GM18517 (cell line): ENCODE data around the gene RESP18.

Source experiments
- ATAC-seq: cut with Tn5 transposase; IDR thresholded peaks from one replicate; pipeline ENCODE4 v1.9.1; 2021; ENCODE audit warnings: mild to moderate bottlenecking, moderate library complexity; ENCODE audit not compliant: unreplicated experiment

RESP18 gene

GRCh38 chr2:219278655-219279150 lies 53.8 kb downstream of the RESP18 start:
- ATAC-seq = no peak

GRCh38 chr2:219277703-219278654 lies 54.6 kb downstream of the RESP18 start:
- ATAC-seq = no peak
